ENCODE results near the gene ZSCAN16. TPM values are rescaled to one million over a fixed set of nuclear protein-coding genes. Genes with fewer than 3 reads are reported as not detected.
A peak's percentile ranks its signal among the peaks of the same experiment; 100 is the strongest.

The ZSCAN16 gene
- total and polyA plus RNA-seq, 10 of the 15 experiments (the other 5 are each of a cell fraction or from before 2014, with no cell fraction given) = 4.6 to 13.8 (median 10.3) TPM

- TF ChIP-seq, protein P1, sequence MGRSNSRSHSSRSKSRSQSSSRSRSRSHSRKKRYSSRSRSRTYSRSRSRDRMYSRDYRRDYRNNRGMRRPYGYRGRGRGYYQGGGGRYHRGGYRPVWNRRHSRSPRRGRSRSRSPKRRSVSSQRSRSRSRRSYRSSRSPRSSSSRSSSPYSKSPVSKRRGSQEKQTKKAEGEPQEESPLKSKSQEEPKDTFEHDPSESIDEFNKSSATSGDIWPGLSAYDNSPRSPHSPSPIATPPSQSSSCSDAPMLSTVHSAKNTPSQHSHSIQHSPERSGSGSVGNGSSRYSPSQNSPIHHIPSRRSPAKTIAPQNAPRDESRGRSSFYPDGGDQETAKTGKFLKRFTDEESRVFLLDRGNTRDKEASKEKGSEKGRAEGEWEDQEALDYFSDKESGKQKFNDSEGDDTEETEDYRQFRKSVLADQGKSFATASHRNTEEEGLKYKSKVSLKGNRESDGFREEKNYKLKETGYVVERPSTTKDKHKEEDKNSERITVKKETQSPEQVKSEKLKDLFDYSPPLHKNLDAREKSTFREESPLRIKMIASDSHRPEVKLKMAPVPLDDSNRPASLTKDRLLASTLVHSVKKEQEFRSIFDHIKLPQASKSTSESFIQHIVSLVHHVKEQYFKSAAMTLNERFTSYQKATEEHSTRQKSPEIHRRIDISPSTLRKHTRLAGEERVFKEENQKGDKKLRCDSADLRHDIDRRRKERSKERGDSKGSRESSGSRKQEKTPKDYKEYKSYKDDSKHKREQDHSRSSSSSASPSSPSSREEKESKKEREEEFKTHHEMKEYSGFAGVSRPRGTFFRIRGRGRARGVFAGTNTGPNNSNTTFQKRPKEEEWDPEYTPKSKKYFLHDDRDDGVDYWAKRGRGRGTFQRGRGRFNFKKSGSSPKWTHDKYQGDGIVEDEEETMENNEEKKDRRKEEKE (IDR thresholded peaks at IDR 0.05) = no peak
- TF ChIP-seq NFYA (IDR thresholded peaks at IDR 0.05; ENCODE audit: borderline replicate concordance, low read depth, low read length) (no peak), YY1 (IDR thresholded peaks at IDR 0.05; ENCODE audit: low read depth, low read length) (0 out of 2 replicates have a peak, but pooled peaks have one; percentile 23), SRF (IDR thresholded peaks at IDR 0.05; ENCODE audit: low read depth in 2 of 2, low read length in 2 of 2) (no peak), ATF7 (IDR thresholded peaks at IDR 0.05; ENCODE audit: low read depth) (no peak)
- TF ChIP-seq, protein P2, sequence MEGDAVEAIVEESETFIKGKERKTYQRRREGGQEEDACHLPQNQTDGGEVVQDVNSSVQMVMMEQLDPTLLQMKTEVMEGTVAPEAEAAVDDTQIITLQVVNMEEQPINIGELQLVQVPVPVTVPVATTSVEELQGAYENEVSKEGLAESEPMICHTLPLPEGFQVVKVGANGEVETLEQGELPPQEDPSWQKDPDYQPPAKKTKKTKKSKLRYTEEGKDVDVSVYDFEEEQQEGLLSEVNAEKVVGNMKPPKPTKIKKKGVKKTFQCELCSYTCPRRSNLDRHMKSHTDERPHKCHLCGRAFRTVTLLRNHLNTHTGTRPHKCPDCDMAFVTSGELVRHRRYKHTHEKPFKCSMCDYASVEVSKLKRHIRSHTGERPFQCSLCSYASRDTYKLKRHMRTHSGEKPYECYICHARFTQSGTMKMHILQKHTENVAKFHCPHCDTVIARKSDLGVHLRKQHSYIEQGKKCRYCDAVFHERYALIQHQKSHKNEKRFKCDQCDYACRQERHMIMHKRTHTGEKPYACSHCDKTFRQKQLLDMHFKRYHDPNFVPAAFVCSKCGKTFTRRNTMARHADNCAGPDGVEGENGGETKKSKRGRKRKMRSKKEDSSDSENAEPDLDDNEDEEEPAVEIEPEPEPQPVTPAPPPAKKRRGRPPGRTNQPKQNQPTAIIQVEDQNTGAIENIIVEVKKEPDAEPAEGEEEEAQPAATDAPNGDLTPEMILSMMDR (IDR thresholded peaks at IDR 0.05 in 2 of 3, conservative IDR thresholded peaks at IDR 0.05 in 1 of 3; ENCODE audit: control insufficient read depth in 2 of 3, extremely low read depth in 1 of 3, insufficient read depth in 1 of 3, low read depth in 3 of 3, low read length in 3 of 3) = peak; percentile 47 to 65 (median 52); a peak in 5 of 6 replicates
These were observed 9.6 kb downstream of the ZSCAN16 start (continued) for GRCh38 chr6:28134015-28134414.

DNA sequence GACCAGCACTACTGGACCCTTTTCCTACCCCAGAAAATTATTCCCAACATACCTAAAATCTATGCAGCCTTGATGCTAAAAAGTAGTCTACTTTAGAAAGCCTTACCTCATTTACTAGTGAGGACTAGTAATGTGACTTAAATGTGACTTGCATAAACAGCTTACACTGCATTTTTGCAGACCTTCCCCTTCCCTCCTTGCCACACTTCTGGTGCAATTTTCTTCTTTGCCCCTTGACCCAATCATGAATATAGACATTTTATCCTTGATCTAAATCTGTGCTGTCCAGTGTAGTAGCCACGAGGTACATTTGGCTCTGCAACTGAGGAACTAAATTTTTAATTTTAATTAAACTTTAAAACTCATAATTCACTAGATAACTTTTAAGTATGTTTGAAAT, 10.3 kb downstream of the ZSCAN16 start:
- RAD21 ChIA-PET (ENCODE audit: unreplicated experiment) = no interaction called here
- BruUV-seq (replicated peaks) = no TSS peak
- H2AFZ ChIP-seq (ENCODE audit: control insufficient read depth, low read depth, low read length) = no peak overlapping the region
- intact Hi-C loops (cut with micrococcal nuclease; ENCODE audit: unreplicated experiment) (loop anchor here (1.0 to 10.0 kb wide), 4 partner anchors 222 to 300 kb away; partner anchors contain the start of gene ZSCAN12), in situ Hi-C loops (cut with MboI) (loop anchor here (5.0 kb wide), 1 partner anchor 223 kb away; no protein-coding TSS in a partner anchor)
- peaks cover 8% of the 10 kb centered on the region; the same call in 1 of the 2 replicates for H3K4me1 ChIP-seq (ENCODE audit: control insufficient read depth, insufficient read depth, low read length)
- CTCF ChIA-PET = no interaction called here
- H3K36me3 ChIP-seq (ENCODE audit: control insufficient read depth in 2 of 2, insufficient read depth in 2 of 2, low read length in 1 of 2) = peaks cover 0 to 3% of the 10 kb centered on the region in 2 experiments; a peak in 2 of 4 replicates
- FAIRE-seq (no peak), DNase-seq (ENCODE audit: low read depth, low spot score) (no peak), ATAC-seq (no peak)
- SMC1A ChIA-PET (ENCODE audit: uncharacterized antibody, unreplicated experiment) = no interaction called here
- no peaks in the 10 kb centered on the region for H3K27me3 ChIP-seq (replicated peaks in 1 of 2; ENCODE audit: control insufficient read depth in 2 of 2, insufficient read depth in 2 of 2, low read length in 1 of 2)
- H3K27ac ChIP-seq (ENCODE audit: control insufficient read depth, insufficient read depth) = no peak overlapping the region; the same call in 1 of the 2 replicates
- 0 out of 2 replicates have a peak overlapping the region, but pooled peaks have one; percentile 11 for H3K4me2 ChIP-seq (ENCODE audit: control insufficient read depth, insufficient read depth)
- WGBS (ENCODE audit: insufficient coverage, insufficient replicate concordance, low lambda C conversion rate, missing lambda C conversion rate) = 100% methylated on average over 1 of the region's 1 CpG
- H3K4me3 ChIP-seq = no peak overlapping the region
- H4K20me1 ChIP-seq (ENCODE audit: control insufficient read depth, insufficient read depth) = no peaks in the 10 kb centered on the region
- no peaks in the 10 kb centered on the region for H3K9me3 ChIP-seq (replicated peaks; ENCODE audit: control insufficient read depth, insufficient read depth, low read length)
- H3K9ac ChIP-seq (ENCODE audit: control insufficient read depth, insufficient read depth, low read length) = no peak overlapping the region
- POLR2A ChIA-PET = no interaction called here
- peaks cover 52% of the 10 kb centered on the region for H3K79me2 ChIP-seq (ENCODE audit: control insufficient read depth, insufficient read depth, low read length)
- TF ChIP-seq CEBPB (IDR thresholded peaks at IDR 0.05; ENCODE audit: borderline replicate concordance in 1 of 2, low read depth in 2 of 2, low read length in 2 of 2) = no peak
- TF ChIP-seq KDM1A (IDR thresholded peaks at IDR 0.05; ENCODE audit: borderline replicate concordance) = no peak
- no peak for TF ChIP-seq NKRF (conservative IDR thresholded peaks at IDR 0.05)
- TF ChIP-seq PKNOX1 (IDR thresholded peaks at IDR 0.05) = no peak
- no peak for TF ChIP-seq RAD21 (IDR thresholded peaks at IDR 0.05; ENCODE audit: insufficient read depth, low read depth, low read length)
- no peak for TF ChIP-seq ZNF207 (IDR thresholded peaks at IDR 0.05; ENCODE audit: borderline replicate concordance)
- no peak for TF ChIP-seq ESRRA (IDR thresholded peaks at IDR 0.05; ENCODE audit: low read length)
- no peak for TF ChIP-seq CBFB (IDR thresholded peaks at IDR 0.05; ENCODE audit: low read depth)

All from GM12878 (cell line).